GM19193 (cell line): ENCODE measurements around the gene CRIM1.

Source experiments
- POLR2A ChIP-seq: IDR thresholded peaks from 4 replicates; pipeline ENCODE4 v1.6.1; 2011; ENCODE audit not compliant: insufficient read depth, insufficient read length; ENCODE audit errors: extremely low read depth

Gene CRIM1

GRCh38 chr2:36481709-36482108 lies 126.1 kb downstream of the CRIM1 start:
- no peak for TF ChIP-seq POLR2A

GRCh38 chr2:36482576-36483214 lies 127.1 kb downstream of the CRIM1 start:
- no peak for TF ChIP-seq POLR2A

GRCh38 chr2:36483290-36483689 lies 127.7 kb downstream of the CRIM1 start:
- no peak for TF ChIP-seq POLR2A

GRCh38 chr2:36484454-36484853 lies 128.9 kb downstream of the CRIM1 start:
- TF ChIP-seq POLR2A = no peak

- no peak for TF ChIP-seq POLR2A
Observed at GRCh38 chr2:36485521-36485920, 129.9 kb downstream of the CRIM1 start.

GRCh38 chr2:36486521-36487044 lies 131.0 kb downstream of the CRIM1 start:
- TF ChIP-seq POLR2A = no peak

GRCh38 chr2:36487947-36488346 lies 132.4 kb downstream of the CRIM1 start:
- TF ChIP-seq POLR2A = no peak

- TF ChIP-seq POLR2A = no peak
Observed at GRCh38 chr2:36489281-36489680, 133.7 kb downstream of the CRIM1 start.

- no peak for TF ChIP-seq POLR2A
Observed at GRCh38 chr2:36490749-36491148, 135.2 kb downstream of the CRIM1 start.

GRCh38 chr2:36492216-36492945 lies 136.8 kb downstream of the CRIM1 start:
- no peak for TF ChIP-seq POLR2A

- TF ChIP-seq POLR2A = no peak
Observed at GRCh38 chr2:36493306-36493705, 137.7 kb downstream of the CRIM1 start.

GRCh38 chr2:36497570-36498163 lies 142.1 kb downstream of the CRIM1 start:
- TF ChIP-seq POLR2A = no peak

- TF ChIP-seq POLR2A = no peak
Observed at GRCh38 chr2:36499128-36499820, 143.7 kb downstream of the CRIM1 start.

GRCh38 chr2:36500072-36500471 lies 144.5 kb downstream of the CRIM1 start:
- no peak for TF ChIP-seq POLR2A

GRCh38 chr2:36502081-36502480 lies 146.5 kb downstream of the CRIM1 start:
- no peak for TF ChIP-seq POLR2A
